Ovary (tissue), 3 donors: ENCODE data around the gene MAP2K4.

Source experiments
- CTCF ChIP-seq, 3 donors: fragments of 450-650 bp in 2 of 3; fragments of 200-600 bp in 1 of 3; IDR thresholded peaks; one replicate each; pipeline versions ENCODE4 v1.5.1 to v1.8.0; 2016 to 2022; ENCODE audit warnings: antibody characterized with exemption in 3 of 3, mild to moderate bottlenecking in 1 of 3
- POLR2A ChIP-seq: fragments of 450-650 bp; IDR thresholded peaks from one replicate; pipeline ENCODE4 v1.6.1; 2017; ENCODE audit warnings: antibody characterized with exemption, mild to moderate bottlenecking, moderate library complexity
- donor health status: DM: no; HTN: no; CAD: no.

GRCh38 chr17:11990363-11990983, 30.2 kb upstream of the MAP2K4 start:
- TF ChIP-seq CTCF (IDR thresholded peaks at IDR 0.05) (no peak), POLR2A (no peak)
